Hematopoietic multipotent progenitor cell (in vitro differentiated cells): ENCODE measurements around the gene LENG8. TPM values are rescaled to one million over a fixed set of nuclear protein-coding genes. Genes with fewer than 3 reads are reported as not detected.
"Not testable (repeated sequence)": the region's sequence is repeated elsewhere in the genome, so short reads cannot be mapped to it uniquely, and the experiment has no call there.

Experiments used
- DNase-seq, 3 donors: peaks; one replicate each; pipeline ENCODE4 v3.0.0-alpha.2; 2011 to 2015; ENCODE audit warnings: low read depth in 2 of 3, low spot score in 2 of 3
- total RNA-seq: library from RNA; depleted of rRNA; stranded (reverse); fragments of >200 nt; gene quantifications from one replicate; pipeline ENCODE4 v1.2.3, GENCODE V29; 2012

Gene LENG8
- total RNA-seq, 1 donor, result 170 TPM

DNA sequence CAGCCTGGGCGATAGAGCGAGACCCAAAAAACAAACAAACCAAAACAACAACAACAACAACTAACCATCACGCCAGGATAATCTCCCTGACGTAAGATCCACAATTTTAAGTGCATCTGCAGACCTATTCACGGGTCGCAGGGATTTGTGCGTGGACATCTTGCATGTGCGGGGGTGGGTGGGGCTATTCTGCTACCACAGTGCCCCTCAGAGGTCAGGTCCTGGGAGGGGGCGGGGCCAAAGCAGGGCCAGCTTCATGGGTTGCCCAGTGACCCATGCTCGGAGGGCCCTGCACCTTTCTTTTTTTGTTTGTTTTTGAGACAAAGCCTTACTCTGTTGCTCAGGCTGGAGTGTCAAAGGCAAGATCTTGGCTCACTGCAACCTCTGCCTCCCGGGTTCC, 26.7 kb downstream of the LENG8 start:
- no peak for DNase-seq

GRCh38 chr19:54477650-54478049, 28.7 kb downstream of the LENG8 start:
- DNase-seq, result no peak

GRCh38 chr19:54478677-54479266, 29.8 kb downstream of the LENG8 start:
- DNase-seq, result peak in 2 of 3 donors; percentile 57 to 72

GRCh38 chr19:54480051-54480450, 31.1 kb downstream of the LENG8 start:
- peak in 2 of 3 donors; percentile 32 to 46 for DNase-seq

- peak in 2 of 3 donors; percentile 66 to 70 for DNase-seq
These were observed 32.4 kb downstream of the LENG8 start for GRCh38 chr19:54481326-54481930.

DNA sequence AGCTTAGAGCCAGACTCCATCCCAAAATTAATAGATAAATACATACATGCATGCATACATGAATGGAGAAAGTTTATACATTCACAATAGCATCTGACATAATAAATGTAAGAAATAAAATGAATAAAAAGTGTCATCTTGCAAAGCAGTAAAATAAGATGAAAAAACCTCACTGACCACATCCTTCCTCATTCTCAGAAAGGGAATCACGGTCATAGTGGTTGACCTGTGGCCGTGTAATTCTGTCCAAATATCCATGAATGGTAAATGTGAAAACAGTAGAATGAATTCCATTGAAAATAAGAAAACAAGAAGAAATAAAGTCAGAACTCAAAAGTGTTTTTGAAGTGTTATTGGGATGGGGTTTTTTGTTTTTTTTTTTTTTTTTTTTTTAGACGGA, 33.9 kb downstream of the LENG8 start:
- peak in 2 of 3 donors; percentile 47 to 79 for DNase-seq

- DNase-seq, result no peak
These were observed 35.5 kb downstream of the LENG8 start for GRCh38 chr19:54484451-54484850.

DNA sequence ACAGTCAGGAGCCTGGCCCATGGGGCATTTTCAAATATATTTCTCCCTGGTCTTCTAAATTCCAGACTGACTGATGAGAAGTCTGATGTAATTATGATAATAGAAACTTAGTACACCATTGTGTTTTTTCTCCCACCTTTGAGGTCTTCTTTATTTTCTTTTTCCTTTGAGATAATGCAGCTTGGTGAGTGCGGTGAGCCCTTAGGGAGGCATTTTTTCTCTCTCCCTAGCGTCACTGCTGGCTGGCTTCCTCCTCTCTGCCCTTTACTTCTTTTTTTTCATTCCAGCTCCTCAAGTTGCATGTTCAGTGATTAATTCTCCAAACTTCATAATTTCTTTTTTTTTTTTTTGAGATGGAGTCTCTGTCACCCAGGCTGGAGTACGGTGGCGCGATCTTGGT, 36.9 kb downstream of the LENG8 start:
- DNase-seq, result peak in 1 of 3 donors; percentile 49

DNA sequence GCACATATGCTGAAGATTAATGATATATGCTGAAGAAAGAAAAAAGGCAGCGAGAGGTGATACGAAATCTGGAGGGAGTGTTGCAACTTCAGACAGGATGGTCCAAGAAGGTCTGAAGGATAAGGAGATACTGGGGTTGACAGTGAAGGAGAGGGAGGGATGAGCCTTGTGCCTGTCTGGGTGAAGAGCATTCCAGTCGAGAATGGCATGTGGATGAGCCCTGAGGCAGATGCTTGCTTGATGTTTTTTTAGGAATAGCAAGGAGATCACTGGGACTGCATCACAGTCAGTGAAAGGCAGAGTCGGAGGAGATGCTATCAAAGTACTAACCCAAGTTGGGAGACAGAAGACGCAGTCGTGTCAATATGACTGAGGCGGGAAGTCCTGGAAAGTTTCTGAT, 40.3 kb downstream of the LENG8 start:
- DNase-seq, result no peak

- no peak for DNase-seq
These were observed 40.8 kb downstream of the LENG8 start for GRCh38 chr19:54489766-54490165.

DNA sequence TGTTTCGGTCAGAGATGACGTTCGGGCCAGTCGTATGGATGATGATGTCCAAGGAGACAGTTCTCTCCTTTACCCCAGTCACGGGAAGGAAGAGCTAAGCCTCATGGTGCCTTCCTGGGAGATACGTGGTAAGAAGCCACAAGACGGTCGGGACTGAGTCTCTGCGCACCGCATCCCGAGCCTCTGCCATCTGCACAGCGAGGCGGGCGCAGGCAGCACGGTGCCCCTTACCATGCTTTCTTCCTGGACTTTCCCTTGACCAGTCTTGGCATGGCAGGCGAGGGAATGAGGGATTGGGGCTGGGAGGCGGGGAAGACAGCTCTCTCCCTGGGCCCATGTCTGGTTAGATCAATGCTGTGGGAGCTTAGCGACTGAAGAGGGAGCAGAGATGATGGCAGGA, 43.6 kb downstream of the LENG8 start:
- no peak for DNase-seq

DNA sequence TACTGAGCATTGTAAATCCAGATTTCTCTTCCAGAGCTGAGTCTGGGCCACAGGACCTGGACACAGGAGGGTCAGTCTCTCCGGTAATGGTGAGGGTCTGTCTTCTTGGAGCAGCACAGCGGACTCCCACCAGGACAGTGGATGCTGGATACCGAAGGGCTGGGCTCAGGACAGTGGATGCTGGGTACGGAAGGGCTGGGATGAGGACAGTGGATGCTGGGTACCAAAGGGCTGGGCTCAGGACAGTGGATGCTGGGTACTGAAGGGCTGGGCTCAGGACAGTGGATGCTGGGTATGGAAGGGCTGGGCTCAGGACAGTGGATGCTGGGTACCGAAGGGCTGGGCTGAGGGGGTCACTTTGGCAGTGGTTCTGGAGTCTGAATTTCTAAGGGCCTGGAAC, 44.1 kb downstream of the LENG8 start:
- DNase-seq, result not testable (repeated sequence)

DNA sequence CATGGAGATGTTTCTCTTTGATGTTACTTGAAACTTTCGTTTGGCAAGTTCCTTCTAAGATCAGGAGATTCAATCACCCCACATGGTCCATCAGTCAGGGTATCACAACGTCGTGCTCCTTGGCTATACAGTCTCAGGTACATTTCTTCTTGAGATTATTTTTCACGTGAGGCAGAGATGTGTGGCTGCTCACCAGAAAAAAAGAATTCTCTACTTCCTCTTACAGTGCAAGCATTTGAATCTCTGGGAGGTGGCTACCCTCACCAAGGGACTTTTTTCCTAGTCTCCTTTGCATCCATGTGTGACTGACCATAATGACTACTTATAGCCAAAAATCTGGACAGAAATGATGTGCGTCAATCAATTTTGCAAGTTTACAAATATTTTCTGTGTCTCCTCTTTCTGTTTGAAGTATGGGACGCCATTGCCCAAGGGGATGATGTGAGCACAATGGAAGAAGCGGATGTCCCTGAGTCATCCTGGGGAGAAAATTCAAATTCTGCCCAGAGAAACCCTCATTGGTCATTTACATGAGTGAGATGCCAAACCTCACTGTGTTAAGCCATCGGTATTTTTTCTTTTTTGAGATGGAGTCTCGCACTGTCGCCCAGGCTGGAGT, 45.1 kb downstream of the LENG8 start:
- DNase-seq, result no peak

- DNase-seq, result not testable (repeated sequence)
These were observed 46.3 kb downstream of the LENG8 start for GRCh38 chr19:54495284-54495683.

GRCh38 chr19:54497747-54498450, 48.9 kb downstream of the LENG8 start:
- DNase-seq, result peak in 1 of 3 donors; percentile 37

DNA sequence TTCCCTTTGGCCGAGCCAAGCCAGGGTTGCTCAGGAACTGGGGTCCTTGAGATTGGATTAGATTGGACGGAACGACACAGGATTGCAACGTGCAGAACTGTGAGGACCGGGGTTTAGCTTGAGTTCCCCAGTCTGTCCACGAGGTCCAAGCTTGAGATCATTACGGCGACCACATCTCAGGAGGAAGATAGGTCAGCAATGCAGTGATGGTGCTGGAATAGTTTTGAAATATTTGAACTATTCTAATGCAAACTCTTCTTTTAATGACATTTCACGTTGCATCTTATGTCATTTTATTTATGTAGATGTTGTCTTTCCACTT, 49.4 kb downstream of the LENG8 start:
- DNase-seq, result not testable (repeated sequence)

GRCh38 chr19:54502518-54503048, 53.6 kb downstream of the LENG8 start, which contains the start of gene LAIR2:
Gene LAIR2 (plus strand): TSS chr19:54502831. CDS start chr19:54502919, 88 bp downstream.
- DNase-seq, result no peak

- DNase-seq, result not testable (repeated sequence)
These were observed 56.5 kb downstream of the LENG8 start for GRCh38 chr19:54505542-54505941.

GRCh38 chr19:54506079-54506478, 57.1 kb downstream of the LENG8 start:
- DNase-seq, result no peak

DNA sequence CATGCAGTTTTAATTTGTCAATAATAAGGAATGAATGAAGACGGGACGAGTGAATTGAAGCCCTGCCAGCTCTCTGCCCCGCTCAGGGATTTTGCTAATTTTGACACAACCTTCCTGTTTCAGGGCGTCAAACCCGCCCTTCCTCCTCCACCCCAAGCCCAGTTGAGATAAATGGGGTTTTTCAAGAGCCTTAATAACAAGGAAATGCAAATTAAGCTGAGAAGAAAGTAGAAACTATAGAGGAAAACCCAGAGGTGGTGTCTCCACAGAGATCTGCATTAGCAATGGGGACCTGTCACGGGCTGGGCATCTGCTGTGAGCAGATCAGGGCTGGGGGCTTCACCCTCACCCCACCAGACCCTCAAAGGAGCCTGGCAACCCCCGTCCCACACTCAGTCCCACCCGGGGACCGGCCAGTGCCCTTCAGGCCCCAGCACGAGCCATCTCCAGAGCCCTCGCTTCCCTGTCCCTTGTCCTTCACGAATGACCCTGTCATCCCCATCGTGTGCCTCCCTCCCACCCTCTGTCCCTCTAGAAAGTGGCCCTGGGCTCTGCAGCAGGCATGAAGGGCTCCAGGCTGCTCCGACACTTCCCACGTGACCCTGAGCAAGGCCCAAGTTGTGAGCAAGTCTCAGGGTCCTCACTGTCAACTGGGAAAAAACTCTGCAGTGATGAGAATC, 58.2 kb downstream of the LENG8 start:
- not testable (repeated sequence) for DNase-seq

DNA sequence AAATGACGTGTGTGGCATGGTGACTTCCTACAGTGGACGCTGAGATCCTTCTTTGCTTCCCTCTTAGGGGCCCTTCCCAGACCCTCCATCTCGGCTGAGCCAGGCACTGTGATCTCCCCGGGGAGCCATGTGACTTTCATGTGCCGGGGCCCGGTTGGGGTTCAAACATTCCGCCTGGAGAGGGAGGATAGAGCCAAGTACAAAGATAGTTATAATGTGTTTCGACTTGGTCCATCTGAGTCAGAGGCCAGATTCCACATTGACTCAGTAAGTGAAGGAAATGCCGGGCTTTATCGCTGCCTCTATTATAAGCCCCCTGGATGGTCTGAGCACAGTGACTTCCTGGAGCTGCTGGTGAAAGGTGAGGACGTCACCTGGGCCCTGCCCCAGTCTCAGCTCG, 58.8 kb downstream of the LENG8 start:
- DNase-seq, result no peak
